C4-2B (cell line): ENCODE data around the gene TFEB.

ENCODE experiments used
- CTCF ChIP-seq: fragments of 450-650 bp; conservative IDR thresholded peaks from 2 replicates; pipeline ENCODE4 v1.5.1; 2017; ENCODE audit warnings: mild to moderate bottlenecking
- ZFX ChIP-seq: fragments of 450-650 bp; IDR thresholded peaks from 2 replicates; pipeline ENCODE4 v1.6.1; 2017

GRCh38 chr6:41720783-41721182, 14.6 kb downstream of the TFEB start:
- no peak for TF ChIP-seq CTCF
- no peak for TF ChIP-seq ZFX
